ENCODE measurements around the gene SENP2.

DNA sequence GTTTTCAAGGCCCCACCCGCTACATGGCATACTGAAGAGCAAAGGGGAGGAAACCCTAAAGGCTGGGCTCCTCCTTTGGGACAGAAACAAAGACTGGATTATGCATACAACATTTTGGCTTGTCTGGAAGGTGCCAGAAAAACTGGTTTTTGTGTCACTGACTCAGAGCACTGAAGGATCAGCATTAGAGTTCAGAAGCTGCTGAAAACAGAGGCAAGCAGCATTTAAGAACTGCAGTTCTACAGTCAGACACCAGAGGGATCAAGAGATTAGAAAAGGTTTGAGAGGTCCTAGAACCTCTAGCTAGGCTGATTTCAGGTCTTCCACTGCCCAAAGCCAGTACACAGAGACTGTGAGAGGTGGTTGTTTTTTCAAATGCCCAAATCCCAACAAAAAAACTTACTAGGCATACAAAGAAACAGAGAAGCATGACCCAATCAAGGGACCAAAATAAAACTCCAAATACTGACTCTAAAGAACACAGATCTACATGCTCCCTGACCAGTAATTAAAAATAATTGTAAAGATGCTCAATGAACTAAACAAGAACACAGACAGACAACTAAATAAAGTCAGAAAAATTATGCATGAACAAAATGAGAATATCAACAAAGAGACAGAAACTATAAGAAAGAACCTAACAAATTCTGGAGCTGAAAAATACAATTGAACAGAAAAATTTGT lies 91.2 kb downstream of the SENP2 start:
- TF ChIP-seq, protein P1, sequence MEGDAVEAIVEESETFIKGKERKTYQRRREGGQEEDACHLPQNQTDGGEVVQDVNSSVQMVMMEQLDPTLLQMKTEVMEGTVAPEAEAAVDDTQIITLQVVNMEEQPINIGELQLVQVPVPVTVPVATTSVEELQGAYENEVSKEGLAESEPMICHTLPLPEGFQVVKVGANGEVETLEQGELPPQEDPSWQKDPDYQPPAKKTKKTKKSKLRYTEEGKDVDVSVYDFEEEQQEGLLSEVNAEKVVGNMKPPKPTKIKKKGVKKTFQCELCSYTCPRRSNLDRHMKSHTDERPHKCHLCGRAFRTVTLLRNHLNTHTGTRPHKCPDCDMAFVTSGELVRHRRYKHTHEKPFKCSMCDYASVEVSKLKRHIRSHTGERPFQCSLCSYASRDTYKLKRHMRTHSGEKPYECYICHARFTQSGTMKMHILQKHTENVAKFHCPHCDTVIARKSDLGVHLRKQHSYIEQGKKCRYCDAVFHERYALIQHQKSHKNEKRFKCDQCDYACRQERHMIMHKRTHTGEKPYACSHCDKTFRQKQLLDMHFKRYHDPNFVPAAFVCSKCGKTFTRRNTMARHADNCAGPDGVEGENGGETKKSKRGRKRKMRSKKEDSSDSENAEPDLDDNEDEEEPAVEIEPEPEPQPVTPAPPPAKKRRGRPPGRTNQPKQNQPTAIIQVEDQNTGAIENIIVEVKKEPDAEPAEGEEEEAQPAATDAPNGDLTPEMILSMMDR (IDR thresholded peaks at IDR 0.05) = no peak
- TF ChIP-seq POLR2A (IDR thresholded peaks at IDR 0.05) = no peak
